Inferior parietal cortex (tissue), 1 donor: ENCODE data around the gene MRPL32.

Source experiments
- DNase-seq: peaks from one replicate; pipeline ENCODE4 v3.0.0-alpha.2; 2016; ENCODE audit errors: extremely low spot score

Gene MRPL32

GRCh38 chr7:42964849-42965805 is 33.0 kb downstream of the MRPL32 start:
- peak; percentile 72 for DNase-seq

- no peak for DNase-seq
These were observed 35.2 kb downstream of the MRPL32 start for GRCh38 chr7:42967391-42967790.

GRCh38 chr7:42972699-42973500 is 40.7 kb downstream of the MRPL32 start:
- DNase-seq, result peak; percentile 48

GRCh38 chr7:42976371-42976770 is 44.2 kb downstream of the MRPL32 start:
- no peak for DNase-seq

- no peak for DNase-seq
These were observed 46.3 kb downstream of the MRPL32 start for GRCh38 chr7:42978496-42978895.

- no peak for DNase-seq
These were observed 47.9 kb downstream of the MRPL32 start for GRCh38 chr7:42980084-42980483.

GRCh38 chr7:42980514-42980913 is 48.3 kb downstream of the MRPL32 start:
- no peak for DNase-seq

- DNase-seq, result no peak
These were observed 49.4 kb downstream of the MRPL32 start for GRCh38 chr7:42981601-42982000.

- no peak for DNase-seq
These were observed 50.5 kb downstream of the MRPL32 start for GRCh38 chr7:42982604-42983115.

GRCh38 chr7:42984137-42984536 is 52.0 kb downstream of the MRPL32 start:
- DNase-seq, result no peak

GRCh38 chr7:42986213-42986612 is 54.0 kb downstream of the MRPL32 start:
- DNase-seq, result no peak

- no peak for DNase-seq
These were observed 54.6 kb downstream of the MRPL32 start for GRCh38 chr7:42986781-42987248.
